NCI-H82 treated with DMSO at 0.1 percent for 48 hours (cell line): ENCODE results near the gene SLC30A3.

Experiments
- DNase-seq: peaks from one replicate; lab custom pipeline; 2025; ENCODE audit not compliant: unreplicated experiment; lab: John Stamatoyannopoulos, UW

SLC30A3 gene

DNA sequence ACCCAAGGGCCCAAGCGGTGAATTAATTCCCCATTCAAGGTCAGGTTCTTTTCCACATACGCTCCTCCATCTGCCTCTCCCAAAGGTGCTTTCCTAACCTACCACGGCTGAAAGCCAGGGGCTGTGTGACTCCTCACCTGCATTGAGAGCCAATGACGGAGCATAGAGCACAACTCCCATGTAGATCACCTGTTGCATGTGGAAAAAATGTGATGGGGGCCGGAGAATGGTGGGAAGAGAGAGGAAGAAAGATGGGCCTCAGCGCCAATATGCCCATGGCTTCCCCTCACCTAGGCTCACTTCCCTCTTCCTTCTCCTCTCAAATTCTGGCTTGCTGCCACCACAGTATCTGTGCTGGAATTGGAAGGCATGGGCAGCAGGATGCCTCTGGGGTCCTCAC is 56.5 kb downstream of the SLC30A3 start:
- DNase-seq: no peak

DNA sequence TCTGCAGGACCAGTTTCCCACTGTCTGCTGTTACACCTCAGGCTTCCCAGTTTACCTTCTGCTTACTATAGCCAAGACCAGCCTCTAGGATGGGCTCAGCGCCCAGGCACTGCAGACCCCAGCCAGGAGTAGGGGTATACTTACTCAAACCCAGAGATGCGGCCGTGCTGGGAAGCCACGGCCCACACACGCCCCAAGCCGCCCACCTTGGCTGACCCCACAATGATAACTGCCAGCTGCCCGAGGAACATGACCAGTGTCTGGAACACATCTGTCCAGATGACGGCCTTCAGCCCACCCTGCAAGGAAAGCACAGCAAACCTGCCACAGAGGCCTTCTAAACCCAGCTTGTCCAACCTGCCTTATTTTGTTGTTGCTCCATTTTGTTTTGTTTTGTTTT is 57.6 kb downstream of the SLC30A3 start:
- DNase-seq: no peak

DNA sequence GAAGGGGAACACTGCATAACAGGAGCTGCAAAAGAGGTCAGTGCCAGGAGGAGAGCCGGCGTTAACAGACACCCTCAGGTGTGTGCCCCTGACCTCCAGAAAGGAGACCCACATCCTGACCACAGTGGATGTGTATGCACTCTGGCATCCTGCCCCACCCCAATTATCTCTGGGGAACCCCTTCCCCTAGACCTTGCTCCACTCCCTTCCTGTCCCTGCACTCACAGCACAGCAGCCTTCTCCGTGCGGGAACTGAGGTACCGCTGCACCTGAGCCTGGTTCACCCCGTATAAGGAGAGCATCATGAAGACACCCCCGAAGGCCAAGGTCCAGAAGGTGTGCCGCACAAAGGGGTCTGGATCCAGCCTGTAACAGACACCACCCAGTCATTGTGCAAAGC is 58.3 kb downstream of the SLC30A3 start:
- no peak for DNase-seq

DNA sequence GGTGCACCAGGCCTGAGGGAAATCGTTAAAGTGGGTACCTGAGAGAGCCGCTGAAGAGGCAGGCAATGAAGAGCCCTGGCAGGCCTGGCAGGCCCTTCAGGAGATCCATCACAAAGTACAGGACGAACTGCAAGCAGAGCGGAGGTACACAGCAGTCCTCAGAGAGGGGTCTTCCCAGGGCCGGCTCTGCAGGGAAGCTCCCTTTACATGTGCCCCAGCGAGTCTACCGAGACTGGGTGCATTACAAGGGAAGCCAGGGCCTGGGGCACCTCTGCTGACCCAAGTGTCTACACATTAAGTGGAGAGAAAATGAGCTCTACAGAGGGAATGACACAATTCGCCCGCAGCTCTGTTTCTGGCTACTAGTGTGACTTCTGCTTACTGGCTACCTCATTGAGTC is 59.1 kb downstream of the SLC30A3 start:
- no peak for DNase-seq
